ENCODE results near the gene UNC5A. TPM values are rescaled to one million over a fixed set of nuclear protein-coding genes. Genes with fewer than 3 reads are reported as not detected.

Gene UNC5A
- total and polyA plus RNA-seq, 9 of the 15 experiments (the other 6 are each of a cell fraction or from before 2014, with no cell fraction given) = not detected

GRCh38 chr5:176780176-176781053 lies 29.9 kb upstream of the UNC5A start (continued):
- no peak for TF ChIP-seq CUX1 (CRISPR knock-in tag; IDR thresholded peaks at IDR 0.05)
- TF ChIP-seq POLR3A (IDR thresholded peaks at IDR 0.05; ENCODE audit: borderline replicate concordance, extremely low read depth, insufficient read depth, insufficient read length) = no peak
- no peak for TF ChIP-seq NUFIP1 (IDR thresholded peaks at IDR 0.05; ENCODE audit: partially characterized antibody)
- no peak for TF ChIP-seq PHTF2 (CRISPR knock-in tag; IDR thresholded peaks at IDR 0.05)
- no peak for TF ChIP-seq MTA3 (IDR thresholded peaks at IDR 0.05; ENCODE audit: borderline replicate concordance)
- TF ChIP-seq, protein P1, sequence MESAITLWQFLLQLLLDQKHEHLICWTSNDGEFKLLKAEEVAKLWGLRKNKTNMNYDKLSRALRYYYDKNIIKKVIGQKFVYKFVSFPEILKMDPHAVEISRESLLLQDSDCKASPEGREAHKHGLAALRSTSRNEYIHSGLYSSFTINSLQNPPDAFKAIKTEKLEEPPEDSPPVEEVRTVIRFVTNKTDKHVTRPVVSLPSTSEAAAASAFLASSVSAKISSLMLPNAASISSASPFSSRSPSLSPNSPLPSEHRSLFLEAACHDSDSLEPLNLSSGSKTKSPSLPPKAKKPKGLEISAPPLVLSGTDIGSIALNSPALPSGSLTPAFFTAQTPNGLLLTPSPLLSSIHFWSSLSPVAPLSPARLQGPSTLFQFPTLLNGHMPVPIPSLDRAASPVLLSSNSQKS (CRISPR knock-in tag; IDR thresholded peaks at IDR 0.05) = no peak
- TF ChIP-seq, protein P2, sequence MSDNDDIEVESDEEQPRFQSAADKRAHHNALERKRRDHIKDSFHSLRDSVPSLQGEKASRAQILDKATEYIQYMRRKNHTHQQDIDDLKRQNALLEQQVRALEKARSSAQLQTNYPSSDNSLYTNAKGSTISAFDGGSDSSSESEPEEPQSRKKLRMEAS (CRISPR knock-in tag; IDR thresholded peaks at IDR 0.05) = no peak
